HCT116 (cell line): Measurements from ENCODE around the gene SERF2. TPM values are rescaled to one million over a fixed set of nuclear protein-coding genes. Genes with fewer than 3 reads are reported as not detected.

Experiments
- ATAC-seq: fragments of 200-7000 bp; cut with Tn5 transposase; 2 replicates; pipeline ENCODE4 v1.9.1; 2020; ENCODE audit warnings: mild to moderate bottlenecking, moderate library complexity
- Bru-seq: library from RNA; stranded (reverse); fragments of 400-500 nt; gene quantifications from one replicate; lab custom pipeline; 2021; lab: Mats Ljungman, UMichigan
- BruChase-seq, 2 experiments: library from RNA; stranded (reverse); fragments of 400-500 nt; gene quantifications; one replicate each; lab custom pipeline; 2021; lab: Mats Ljungman, UMichigan
- BruUV-seq: library from RNA; stranded (reverse); fragments of 400-500 nt; replicated peaks from 2 replicates; lab custom pipeline; 2021; lab: Mats Ljungman, UMichigan
- CTCF ChIA-PET: fragments of 300-600 bp; sonication (Branson Sonifier 250); formaldehyde crosslinking; loops from one replicate; lab custom pipeline; 2021; ENCODE audit warnings: antibody characterized with exemption; lab: Charles Lee
- POLR2A ChIA-PET: fragments of 300-600, 350-600 bp; sonication (Branson Sonifier 250); formaldehyde crosslinking; loops from one replicate; lab custom pipeline; 2021; ENCODE audit warnings: antibody characterized with exemption; lab: Charles Lee
- RAD21 ChIA-PET, 2 experiments: fragments of 300-600 bp; sonication (Branson Sonifier 250); formaldehyde crosslinking; loops; one replicate each; lab custom pipeline; 2023; ENCODE audit warnings: low total read pairs in 2 of 2; ENCODE audit not compliant: uncharacterized antibody in 2 of 2, unreplicated experiment in 2 of 2, low non-redundant PET in 1 of 2; lab: Charles Lee
- DNase-seq: peaks from one replicate; pipeline ENCODE4 v3.0.0-alpha.2; 2010; ENCODE audit warnings: low read depth, low spot score
- H2AFZ ChIP-seq: fragments of 200-600 bp; shearing (Covaris generic), sonication (generic); 2 replicates; pipeline ENCODE4 v1.6.1; 2017; ENCODE audit warnings: low read depth, mixed run types, mixed read lengths, antibody characterized with exemption, low read length; ENCODE audit not compliant: poor library complexity, severe bottlenecking
- H3K27ac ChIP-seq: 2 replicates; pipeline ENCODE4 v1.5.1; 2012; ENCODE audit warnings: low read depth, low read length
- H3K27me3 ChIP-seq: fragments of 200-600 bp; sonication (generic); 2 replicates; pipeline ENCODE4 v1.6.1; 2016; ENCODE audit warnings: mixed run types, low read length, mixed read lengths; ENCODE audit not compliant: insufficient read depth
- H3K36me3 ChIP-seq, 2 experiments: fragments of 200-500 bp in 1 of 2; fragments of 200-600 bp in 1 of 2; sonication (Bioruptor generic) in 1 of 2; sonication (generic) in 1 of 2; 2 replicates each; pipeline versions ENCODE4 v1.5.1 to v1.6.1; 2014 to 2016; ENCODE audit warnings: low read length in 2 of 2, inconsistent platforms in 1 of 2, mixed read lengths in 1 of 2, mixed run types in 1 of 2; ENCODE audit not compliant: insufficient read depth in 2 of 2, control insufficient read depth in 1 of 2
- H3K4me1 ChIP-seq, 2 experiments: fragments of 200-600 bp in 1 of 2; sonication (generic) in 1 of 2; 2 replicates each; pipeline versions ENCODE4 v1.5.1 to v1.6.1; 2012 to 2017; ENCODE audit warnings: low read length in 2 of 2, inconsistent platforms in 1 of 2, mild to moderate bottlenecking in 1 of 2, mixed read lengths in 1 of 2, mixed run types in 1 of 2, moderate library complexity in 1 of 2; ENCODE audit not compliant: insufficient read depth in 2 of 2, control insufficient read depth in 1 of 2
- H3K4me2 ChIP-seq: fragments of 200-600 bp; sonication (generic); 2 replicates; pipeline ENCODE4 v1.6.1; 2017; ENCODE audit warnings: mixed run types, low read length, mixed read lengths
- H3K4me3 ChIP-seq, 2 experiments: fragments of 200-600 bp in 1 of 2; sonication (generic) in 1 of 2; replicated peaks in 1 of 2; 2 replicates each; pipeline ENCODE4 v1.5.1; 2011 to 2016; ENCODE audit warnings: low read length in 2 of 2, control low read depth in 1 of 2, low read depth in 1 of 2, mild to moderate bottlenecking in 1 of 2, mixed read lengths in 1 of 2, mixed run types in 1 of 2
- H3K79me2 ChIP-seq: fragments of 200-600 bp; sonication (generic); 2 replicates; pipeline ENCODE4 v1.6.1; 2017; ENCODE audit warnings: mild to moderate bottlenecking, mixed run types, low read length, moderate library complexity, mixed read lengths; ENCODE audit not compliant: insufficient read depth
- H3K9ac ChIP-seq: fragments of 200-600 bp; sonication (generic); 2 replicates; pipeline ENCODE4 v1.6.1; 2016; ENCODE audit warnings: low read length, mixed read lengths
- H3K9me2 ChIP-seq: fragments of 200-600 bp; sonication (generic), shearing (Covaris generic); 2 replicates; pipeline ENCODE4 v1.6.1; 2017; ENCODE audit warnings: mixed run types, mild to moderate bottlenecking, moderate library complexity; ENCODE audit not compliant: insufficient read depth
- H3K9me3 ChIP-seq, 2 experiments: fragments of 200-500 bp in 1 of 2; fragments of 200-600 bp in 1 of 2; sonication (Bioruptor generic) in 1 of 2; sonication (generic) in 1 of 2; 2 replicates each; pipeline ENCODE4 v1.6.1; 2014 to 2017; ENCODE audit warnings: low read length in 2 of 2, mixed read lengths in 2 of 2, inconsistent platforms in 1 of 2, low read depth in 1 of 2, mild to moderate bottlenecking in 1 of 2, mixed run types in 1 of 2, moderate library complexity in 1 of 2; ENCODE audit not compliant: control insufficient read depth in 1 of 2, insufficient read depth in 1 of 2
- H4K20me1 ChIP-seq: fragments of 200-600 bp; sonication (generic), shearing (Covaris generic); 2 replicates; pipeline ENCODE4 v1.6.1; 2017; ENCODE audit warnings: mixed run types, mild to moderate bottlenecking, moderate library complexity; ENCODE audit not compliant: insufficient read depth
- ATF3 ChIP-seq: IDR thresholded peaks from 2 replicates; pipeline ENCODE4 v1.6.1; 2012
- CBX3 ChIP-seq: IDR thresholded peaks from 2 replicates; pipeline ENCODE4 v1.6.1; 2012; ENCODE audit warnings: low read depth
- CEBPB ChIP-seq: IDR thresholded peaks from 2 replicates; pipeline ENCODE4 v1.6.1; 2012; ENCODE audit warnings: low read depth
- CTCF ChIP-seq, 3 experiments: fragments of 200-600 bp in 1 of 3; sonication (generic) in 1 of 3; IDR thresholded peaks in 2 of 3; conservative IDR thresholded peaks in 1 of 3; 2 replicates each; pipeline ENCODE4 v1.5.1; 2012 to 2017; ENCODE audit warnings: low read depth in 2 of 3, low read length in 2 of 3, antibody characterized with exemption in 1 of 3, borderline replicate concordance in 1 of 3, control low read depth in 1 of 3, mild to moderate bottlenecking in 1 of 3, mixed read lengths in 1 of 3, mixed run types in 1 of 3, moderate library complexity in 1 of 3; ENCODE audit not compliant: insufficient read depth in 1 of 3
- EGR1 ChIP-seq: IDR thresholded peaks from 2 replicates; pipeline ENCODE4 v1.6.1; 2012; ENCODE audit warnings: low read depth
- ELF1 ChIP-seq: IDR thresholded peaks from 2 replicates; pipeline ENCODE4 v1.6.1; 2012; ENCODE audit warnings: low read depth, borderline replicate concordance
- EZH2 ChIP-seq: fragments of 200-600 bp; sonication (generic); IDR thresholded peaks from 2 replicates; pipeline ENCODE4 v1.6.1; 2017; ENCODE audit warnings: antibody characterized with exemption, mixed run types
- JUND ChIP-seq: IDR thresholded peaks from 2 replicates; pipeline ENCODE4 v1.6.1; 2012
- POLR2A ChIP-seq: IDR thresholded peaks from 2 replicates; pipeline ENCODE4 v1.7.0; 2011; ENCODE audit warnings: borderline replicate concordance; ENCODE audit not compliant: insufficient read depth, insufficient read length; ENCODE audit errors: extremely low read depth
- POLR2AphosphoS5 ChIP-seq: IDR thresholded peaks from 2 replicates; pipeline ENCODE4 v1.6.1; 2011; ENCODE audit warnings: mild to moderate bottlenecking, low read depth, low read length, moderate library complexity
- REST ChIP-seq: IDR thresholded peaks from 2 replicates; pipeline ENCODE4 v1.6.1; 2012; ENCODE audit warnings: low read depth
- TCF7L2 ChIP-seq: IDR thresholded peaks from 2 replicates; pipeline ENCODE4 v1.7.0; 2011; ENCODE audit warnings: borderline replicate concordance, inconsistent platforms; ENCODE audit not compliant: insufficient read depth, insufficient read length; ENCODE audit errors: extremely low read depth
- ZFX ChIP-seq: fragments of 450-650 bp; IDR thresholded peaks from 2 replicates; pipeline ENCODE4 v1.6.1; 2017
- ZNF274 ChIP-seq: fragments of 200-500 bp; sonication (Bioruptor generic); IDR thresholded peaks from 2 replicates; pipeline ENCODE4 v1.6.1; 2014; ENCODE audit warnings: mild to moderate bottlenecking, low read depth, low read length, inconsistent platforms
- intact Hi-C: fragments of 100-400 bp; cut with micrococcal nuclease; formaldehyde crosslinking; loops from 2 replicates; pipeline ENCODE4 v1.10.0; 2022
- long read RNA-seq: library from polyadenylated mRNA; unstranded; transcript quantifications from one replicate; pipeline ENCODE4 v2.0.0, GENCODE V29; 2021; ENCODE audit not compliant: unreplicated experiment
- polyA plus RNA-seq: library from polyadenylated mRNA; unstranded; fragments of >200 nt; gene quantifications from 2 replicates; pipeline ENCODE4 v1.2.1, GENCODE V29; 2012; ENCODE audit warnings: missing spikeins
- total RNA-seq: library from RNA; stranded (reverse); gene quantifications from one replicate; pipeline ENCODE4 v1.2.1, GENCODE V29; 2021; ENCODE audit not compliant: unreplicated experiment
- TF ChIP-seq, protein P1 (sequence below): IDR thresholded peaks from 2 replicates; pipeline ENCODE4 v1.6.1; 2012

SERF2 gene
- total RNA-seq = 656 TPM
- polyA plus RNA-seq = 705 and 823 TPM in 2 replicates
- percentile 88 among the genes with signal in this experiment for Bru-seq, nascent RNA
- BruChase-seq, experiment 1, labeled RNA remaining after a 6-hour chase = percentile 92 among the genes with signal in this experiment
- BruChase-seq, experiment 2, labeled RNA remaining after a 2-hour chase = percentile 93 among the genes with signal in this experiment
- long read RNA-seq, transcript SERF2-202 (3 exons, 506 nt) = minor isoform, 9 of 375 reads
- long read RNA-seq, transcript SERF2-216 (2 exons, 1,030 nt) = minor isoform, 12 of 375 reads
- long read RNA-seq, transcript SERF2-207 (2 exons, 582 nt) = minor isoform, 12 of 375 reads
- long read RNA-seq, transcript SERF2-201 (3 exons, 1,537 nt) = major isoform, 309 of 375 reads
- long read RNA-seq, partial matches to known transcripts = 10 of 375 reads
- long read RNA-seq, other reads (novel, unspliced or antisense) = 15 of 375 reads

GRCh38 chr15:43791993-43792760 lies at the start of gene SERF2:
Gene SERF2 (plus strand): TSS chr15:43792320. CDS start chr15:43792377, 57 bp downstream.
- ATAC-seq (peak; percentile 97), DNase-seq (peak; percentile 98)
- intact Hi-C loops = no loop called here
- BruUV-seq = TSS peak; percentile 56
- H3K27me3 ChIP-seq = no peaks in the 10 kb centered on the region
- peak within 1 kb of the TSS; percentile 100 for H3K9ac ChIP-seq
- POLR2A ChIA-PET = interaction anchor here (1.3 to 2.9 kb wide), 2 partner anchors 9 to 16 kb away, joined by 3 to 8 read pairs; partner anchors contain the start of genes ELL3 and HYPK
- no peaks in the 10 kb centered on the region for H3K9me3 ChIP-seq
- CTCF ChIA-PET = interaction anchor here (1.3 kb wide), 1 partner anchor 15 kb away, joined by 3 read pairs; the partner anchor contains the start of gene ELL3
- peaks cover 37% of the 10 kb centered on the region for H3K79me2 ChIP-seq
- peaks cover 28 to 40% of the 10 kb centered on the region in 2 experiments for H3K36me3 ChIP-seq
- peaks cover 13 to 17% of the 10 kb centered on the region in 2 experiments for H3K4me1 ChIP-seq
- H4K20me1 ChIP-seq = no peaks in the 10 kb centered on the region
- no peak for TF ChIP-seq CEBPB
- TF ChIP-seq JUND = no peak
- TF ChIP-seq ZFX = peak; percentile 64; the same call in 1 of the 2 replicates
- TF ChIP-seq ATF3 = no peak
- TF ChIP-seq CTCF (IDR thresholded peaks at IDR 0.05 in 2 of 3, conservative IDR thresholded peaks at IDR 0.05 in 1 of 3; ENCODE audit: borderline replicate concordance in 1 of 3, insufficient read depth in 1 of 3, low read depth in 2 of 3, low read length in 2 of 3) = no peak
- TF ChIP-seq TCF7L2 = no peak
- peak; percentile 70 for TF ChIP-seq POLR2A
- TF ChIP-seq, protein P1, sequence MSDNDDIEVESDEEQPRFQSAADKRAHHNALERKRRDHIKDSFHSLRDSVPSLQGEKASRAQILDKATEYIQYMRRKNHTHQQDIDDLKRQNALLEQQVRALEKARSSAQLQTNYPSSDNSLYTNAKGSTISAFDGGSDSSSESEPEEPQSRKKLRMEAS = no peak
- TF ChIP-seq CBX3 = no peak
- TF ChIP-seq ELF1 = no peak
- TF ChIP-seq EGR1 = no peak
- no peak for TF ChIP-seq REST
- no peak for TF ChIP-seq EZH2
- TF ChIP-seq POLR2AphosphoS5 = peak; percentile 97
- no peak for TF ChIP-seq ZNF274
- H2AFZ ChIP-seq = peak within 1 kb of the TSS; percentile 52
- H3K27ac ChIP-seq = peak within 1 kb of the TSS; percentile 93
- H3K4me3 ChIP-seq = peak within 1 kb of the TSS; percentile 99 to 100
- H3K4me2 ChIP-seq = peak within 1 kb of the TSS; percentile 97
- RAD21 ChIA-PET = interaction anchor here in 1 of 2 experiments (0.6 kb wide), 1 partner anchor 466 kb away, joined by 3 read pairs; no protein-coding TSS in a partner anchor
- H3K9me2 ChIP-seq = no peaks in the 10 kb centered on the region
